ENCODE data around the gene HS1BP3. TPM values are rescaled to one million over a fixed set of nuclear protein-coding genes. Genes with fewer than 3 reads are reported as not detected.
A peak's percentile ranks its signal among the peaks of the same experiment; 100 is the strongest.

The HS1BP3 gene
- total RNA-seq, 2 donors from 2014 or later: 10.7 to 11.0 TPM

- DNase-seq (no peak), ATAC-seq (replicated peaks in 1 of 2) (no peak)
- no peak overlapping the region for H3K4me3 Mint-ChIP-seq
- no peaks in the 10 kb centered on the region for H3K9me3 Mint-ChIP-seq
- no peaks in the 10 kb centered on the region for H3K27me3 Mint-ChIP-seq (ENCODE audit: low read depth)
- no peaks in the 10 kb centered on the region for H3K36me3 Mint-ChIP-seq (ENCODE audit: insufficient read depth in 2 of 2)
- peaks cover 20% of the 10 kb centered on the region for H3K4me1 Mint-ChIP-seq (ENCODE audit: low read depth)
- no peak overlapping the region for H3K27ac Mint-ChIP-seq
Observed at GRCh38 chr2:20652673-20653575, 2.0 kb upstream of the HS1BP3 start.

GRCh38 chr2:20652141-20652540 lies 1.2 kb upstream of the HS1BP3 start:
- H3K4me1 Mint-ChIP-seq (ENCODE audit: low read depth): peaks cover 20% of the 10 kb centered on the region
- no peak overlapping the region for H3K27ac Mint-ChIP-seq
- no peak for ATAC-seq (replicated peaks in 1 of 2)
- no peaks in the 10 kb centered on the region for H3K9me3 Mint-ChIP-seq
- no peaks in the 10 kb centered on the region for H3K36me3 Mint-ChIP-seq (ENCODE audit: insufficient read depth in 2 of 2)
- H3K4me3 Mint-ChIP-seq: peak overlapping the region in 1 of 2 donors; percentile 92
- H3K27me3 Mint-ChIP-seq (ENCODE audit: low read depth): no peaks in the 10 kb centered on the region
- DNase-seq: no peak

GRCh38 chr2:20651731-20652099 lies 817 bp upstream of the HS1BP3 start:
- DNase-seq (no peak), ATAC-seq (replicated peaks in 1 of 2) (no peak)
- Mint-ChIP-seq H3K4me3 (peak overlapping the region; percentile 92 to 93), H3K27me3 (ENCODE audit: low read depth) (no peaks in the 10 kb centered on the region), H3K36me3 (ENCODE audit: insufficient read depth in 2 of 2) (no peaks in the 10 kb centered on the region), H3K27ac (no peak overlapping the region), H3K4me1 (ENCODE audit: low read depth) (peaks cover 20% of the 10 kb centered on the region), H3K9me3 (no peaks in the 10 kb centered on the region)

GRCh38 chr2:20650393-20650876 lies 463 bp downstream of the HS1BP3 start:
- H3K27ac Mint-ChIP-seq: no peak overlapping the region
- H3K27me3 Mint-ChIP-seq (ENCODE audit: low read depth): no peaks in the 10 kb centered on the region
- H3K4me3 Mint-ChIP-seq: peak overlapping the region; percentile 92 to 93
- H3K36me3 Mint-ChIP-seq (ENCODE audit: insufficient read depth in 2 of 2): no peaks in the 10 kb centered on the region
- no peaks in the 10 kb centered on the region for H3K9me3 Mint-ChIP-seq
- ATAC-seq (replicated peaks in 1 of 2): peak; percentile 13 to 22
- peaks cover 20% of the 10 kb centered on the region for H3K4me1 Mint-ChIP-seq (ENCODE audit: low read depth)
- peak in 1 of 2 donors; percentile 25 for DNase-seq

GRCh38 chr2:20649976-20650375 lies 922 bp downstream of the HS1BP3 start:
- Mint-ChIP-seq H3K9me3 (no peaks in the 10 kb centered on the region), H3K36me3 (ENCODE audit: insufficient read depth in 2 of 2) (no peaks in the 10 kb centered on the region), H3K27ac (no peak overlapping the region), H3K27me3 (ENCODE audit: low read depth) (no peaks in the 10 kb centered on the region), H3K4me1 (ENCODE audit: low read depth) (peaks cover 20% of the 10 kb centered on the region), H3K4me3 (peak overlapping the region; percentile 92 to 93)
- ATAC-seq (replicated peaks in 1 of 2): no peak
- no peak for DNase-seq

- Mint-ChIP-seq H3K36me3 (ENCODE audit: insufficient read depth in 2 of 2) (no peaks in the 10 kb centered on the region), H3K9me3 (no peaks in the 10 kb centered on the region), H3K27me3 (ENCODE audit: low read depth) (no peaks in the 10 kb centered on the region), H3K4me3 (peak overlapping the region; percentile 92 to 93), H3K27ac (no peak overlapping the region), H3K4me1 (ENCODE audit: low read depth) (peaks cover 20% of the 10 kb centered on the region)
- no peak for DNase-seq
- no peak for ATAC-seq (replicated peaks in 1 of 2)
Observed at GRCh38 chr2:20649576-20649975, 1.3 kb downstream of the HS1BP3 start.

GRCh38 chr2:20648831-20649230 lies 2.1 kb downstream of the HS1BP3 start:
- no peak for ATAC-seq (replicated peaks in 1 of 2)
- no peak for DNase-seq
- no peak overlapping the region for H3K27ac Mint-ChIP-seq
- H3K36me3 Mint-ChIP-seq (ENCODE audit: insufficient read depth in 2 of 2): no peaks in the 10 kb centered on the region
- no peaks in the 10 kb centered on the region for H3K9me3 Mint-ChIP-seq
- no peak overlapping the region for H3K4me3 Mint-ChIP-seq
- H3K4me1 Mint-ChIP-seq (ENCODE audit: low read depth): peaks cover 20% of the 10 kb centered on the region
- no peaks in the 10 kb centered on the region for H3K27me3 Mint-ChIP-seq (ENCODE audit: low read depth)

GRCh38 chr2:20648206-20648605 lies 2.7 kb downstream of the HS1BP3 start:
- H3K9me3 Mint-ChIP-seq: no peaks in the 10 kb centered on the region
- peaks cover 20% of the 10 kb centered on the region for H3K4me1 Mint-ChIP-seq (ENCODE audit: low read depth)
- H3K36me3 Mint-ChIP-seq (ENCODE audit: insufficient read depth in 2 of 2): no peaks in the 10 kb centered on the region
- H3K27me3 Mint-ChIP-seq (ENCODE audit: low read depth): no peaks in the 10 kb centered on the region
- ATAC-seq (replicated peaks in 1 of 2): no peak
- H3K4me3 Mint-ChIP-seq: no peak overlapping the region
- no peak overlapping the region for H3K27ac Mint-ChIP-seq
- no peak for DNase-seq

GRCh38 chr2:20647738-20648137 lies 3.2 kb downstream of the HS1BP3 start:
- H3K27ac Mint-ChIP-seq: no peak overlapping the region
- ATAC-seq (replicated peaks in 1 of 2) (no peak), DNase-seq (no peak)
- H3K4me1 Mint-ChIP-seq (ENCODE audit: low read depth): peaks cover 20% of the 10 kb centered on the region
- no peaks in the 10 kb centered on the region for H3K9me3 Mint-ChIP-seq
- H3K36me3 Mint-ChIP-seq (ENCODE audit: insufficient read depth in 2 of 2): no peaks in the 10 kb centered on the region
- H3K27me3 Mint-ChIP-seq (ENCODE audit: low read depth): no peaks in the 10 kb centered on the region
- H3K4me3 Mint-ChIP-seq: no peak overlapping the region

- ATAC-seq (replicated peaks in 1 of 2) (no peak), DNase-seq (no peak)
- H3K27ac Mint-ChIP-seq: no peak overlapping the region
- H3K4me3 Mint-ChIP-seq: no peak overlapping the region
- H3K27me3 Mint-ChIP-seq (ENCODE audit: low read depth): no peaks in the 10 kb centered on the region
- H3K4me1 Mint-ChIP-seq (ENCODE audit: low read depth): peaks cover 20% of the 10 kb centered on the region
- H3K9me3 Mint-ChIP-seq: no peaks in the 10 kb centered on the region
- H3K36me3 Mint-ChIP-seq (ENCODE audit: insufficient read depth in 2 of 2): no peaks in the 10 kb centered on the region
Observed at GRCh38 chr2:20647211-20647610, 3.7 kb downstream of the HS1BP3 start.

GRCh38 chr2:20646446-20646845 lies 4.5 kb downstream of the HS1BP3 start:
- peaks cover 17% of the 10 kb centered on the region for H3K4me1 Mint-ChIP-seq (ENCODE audit: low read depth)
- no peak overlapping the region for H3K27ac Mint-ChIP-seq
- H3K36me3 Mint-ChIP-seq (ENCODE audit: insufficient read depth in 2 of 2): no peaks in the 10 kb centered on the region
- H3K27me3 Mint-ChIP-seq (ENCODE audit: low read depth): no peaks in the 10 kb centered on the region
- DNase-seq: no peak
- H3K4me3 Mint-ChIP-seq: no peak overlapping the region
- no peak for ATAC-seq (replicated peaks in 1 of 2)
- H3K9me3 Mint-ChIP-seq: no peaks in the 10 kb centered on the region

- Mint-ChIP-seq H3K36me3 (ENCODE audit: insufficient read depth in 2 of 2) (no peaks in the 10 kb centered on the region), H3K27ac (no peak overlapping the region), H3K4me3 (no peak overlapping the region), H3K27me3 (ENCODE audit: low read depth) (no peaks in the 10 kb centered on the region), H3K9me3 (no peaks in the 10 kb centered on the region), H3K4me1 (ENCODE audit: low read depth) (peaks cover 14% of the 10 kb centered on the region)
- DNase-seq: no peak
- no peak for ATAC-seq (replicated peaks in 1 of 2)
Observed at GRCh38 chr2:20645761-20646160, 5.1 kb downstream of the HS1BP3 start.

GRCh38 chr2:20645301-20645701 lies 5.6 kb downstream of the HS1BP3 start:
- Mint-ChIP-seq H3K27ac (no peak overlapping the region), H3K4me3 (no peak overlapping the region), H3K27me3 (ENCODE audit: low read depth) (no peaks in the 10 kb centered on the region), H3K4me1 (ENCODE audit: low read depth) (peaks cover 11% of the 10 kb centered on the region), H3K36me3 (ENCODE audit: insufficient read depth in 2 of 2) (no peaks in the 10 kb centered on the region), H3K9me3 (no peaks in the 10 kb centered on the region)
- no peak for DNase-seq
- no peak for ATAC-seq (replicated peaks in 1 of 2)

GRCh38 chr2:20643826-20644225 lies 7.1 kb downstream of the HS1BP3 start:
- Mint-ChIP-seq H3K27me3 (ENCODE audit: low read depth) (no peaks in the 10 kb centered on the region), H3K9me3 (no peaks in the 10 kb centered on the region), H3K4me3 (no peak overlapping the region), H3K27ac (no peak overlapping the region), H3K36me3 (ENCODE audit: insufficient read depth in 2 of 2) (no peaks in the 10 kb centered on the region), H3K4me1 (ENCODE audit: low read depth) (no peaks in the 10 kb centered on the region)
- DNase-seq (no peak), ATAC-seq (replicated peaks in 1 of 2) (no peak)

Measured in activated T-cell treated with anti-CD3 and anti-CD28 coated beads, Interleukin-2, amount 50 U/mL, for 72 hours (primary cell).